Caco-2 (cell line): ENCODE data around the gene AGL. TPM values are rescaled to one million over a fixed set of nuclear protein-coding genes. Genes with fewer than 3 reads are reported as not detected.

ENCODE experiments used
- BruUV-seq: library from RNA; stranded (reverse); fragments of 400-500 nt; replicated peaks from 2 replicates; lab custom pipeline; 2021; lab: Mats Ljungman, UMichigan
- CTCF ChIA-PET: fragments of 300-600 bp; sonication (Branson Sonifier 250); formaldehyde crosslinking; loops from one replicate; lab custom pipeline; 2022; ENCODE audit warnings: antibody characterized with exemption; lab: Charles Lee
- POLR2A ChIA-PET: fragments of 300-600 bp; sonication (Branson Sonifier 250); formaldehyde crosslinking; loops from one replicate; lab custom pipeline; 2022; ENCODE audit warnings: antibody characterized with exemption; lab: Charles Lee
- DNase-seq, 2 experiments: peaks; one replicate each; pipeline versions ENCODE4 v3.0.0 to v3.0.0-alpha.2; 2020 to 2022
- H3K27me3 ChIP-seq: replicated peaks from 2 replicates; pipeline ENCODE4 v1.6.0; 2011; ENCODE audit warnings: low read length; ENCODE audit not compliant: control insufficient read depth, insufficient read depth
- H3K36me3 ChIP-seq: 2 replicates; pipeline ENCODE4 v1.5.1; 2011; ENCODE audit warnings: low read length; ENCODE audit not compliant: control insufficient read depth, insufficient read depth
- H3K4me1 ChIP-seq: fragments of 250-450 bp; sonication (Bioruptor Pico); 2 replicates; pipeline ENCODE4 v1.5.1; 2020; ENCODE audit warnings: mild to moderate bottlenecking
- H3K4me3 ChIP-seq: 2 replicates; pipeline ENCODE4 v1.5.1; 2011; ENCODE audit warnings: low read depth, mild to moderate bottlenecking, control low read depth, low read length
- H3K9me3 ChIP-seq: fragments of 250-450 bp; sonication (Bioruptor Pico); 2 replicates; pipeline ENCODE4 v1.5.1; 2020; ENCODE audit warnings: mild to moderate bottlenecking, moderate library complexity
- H3K27ac Mint-ChIP-seq: one replicate; pipeline ENCODE4 v1.8.0; 2022; ENCODE audit warnings: mixed read lengths; ENCODE audit not compliant: unreplicated experiment
- H3K27me3 Mint-ChIP-seq: one replicate; pipeline ENCODE4 v1.8.0; 2022; ENCODE audit warnings: mixed read lengths; ENCODE audit not compliant: insufficient read depth, unreplicated experiment
- H3K36me3 Mint-ChIP-seq: one replicate; pipeline ENCODE4 v1.8.0; 2022; ENCODE audit warnings: mild to moderate bottlenecking, mixed read lengths; ENCODE audit not compliant: insufficient read depth, unreplicated experiment
- H3K4me1 Mint-ChIP-seq: one replicate; pipeline ENCODE4 v1.8.0; 2022; ENCODE audit warnings: low read depth, mixed read lengths; ENCODE audit not compliant: unreplicated experiment
- H3K4me3 Mint-ChIP-seq: one replicate; pipeline ENCODE4 v1.8.0; 2022; ENCODE audit warnings: mild to moderate bottlenecking, moderate library complexity, mixed read lengths; ENCODE audit not compliant: unreplicated experiment
- H3K9me3 Mint-ChIP-seq: one replicate; pipeline ENCODE4 v1.8.0; 2022; ENCODE audit warnings: mixed read lengths; ENCODE audit not compliant: unreplicated experiment
- intact Hi-C: fragments of 100-400 bp; cut with micrococcal nuclease; formaldehyde crosslinking; loops from one replicate; pipeline ENCODE4 v1.10.0; 2022; ENCODE audit not compliant: unreplicated experiment
- total RNA-seq: library from RNA; stranded (reverse); gene quantifications from 2 replicates; pipeline ENCODE4 v1.2.3, GENCODE V29; 2022
- TF ChIP-seq, protein P1 (sequence below), 2 experiments: fragments of 200-600 bp in 1 of 2; IDR thresholded peaks; 1 replicate in 1 of 2; 2 replicates in 1 of 2; pipeline versions ENCODE4 v1.5.1 to v1.8.0; 2011 to 2022; ENCODE audit warnings: antibody characterized with exemption in 1 of 2, control low read depth in 1 of 2, inconsistent platforms in 1 of 2, low read depth in 1 of 2, low read length in 1 of 2, mild to moderate bottlenecking in 1 of 2, moderate library complexity in 1 of 2; ENCODE audit not compliant: insufficient read depth in 1 of 2, severe bottlenecking in 1 of 2, unreplicated experiment in 1 of 2

The AGL gene
- total RNA-seq, 1 experiment from 2014 or later = 23.6 TPM

DNA sequence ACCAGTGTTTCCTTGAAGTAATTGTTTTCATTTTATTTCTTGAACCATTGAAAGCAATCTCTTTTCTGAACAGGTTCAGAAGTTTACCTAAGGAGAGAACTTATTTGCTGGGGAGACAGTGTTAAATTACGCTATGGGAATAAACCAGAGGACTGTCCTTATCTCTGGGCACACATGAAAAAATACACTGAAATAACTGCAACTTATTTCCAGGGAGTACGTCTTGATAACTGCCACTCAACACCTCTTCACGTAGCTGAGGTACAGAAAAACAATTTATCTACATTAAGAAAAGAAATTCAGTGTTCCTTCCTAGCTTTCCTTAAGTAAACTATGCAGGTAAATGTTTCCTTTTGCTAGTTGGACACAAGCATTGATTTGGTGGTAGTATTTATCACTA, 27.4 kb downstream of the AGL start:
- Mint-ChIP-seq H3K9me3 (no peaks in the 10 kb centered on the region), H3K27ac (no peak overlapping the region), H3K36me3 (no peaks in the 10 kb centered on the region), H3K27me3 (no peaks in the 10 kb centered on the region), H3K4me1 (no peaks in the 10 kb centered on the region), H3K4me3 (no peak overlapping the region)
- POLR2A ChIA-PET = no interaction called here
- DNase-seq = no peak
- TF ChIP-seq, protein P1, sequence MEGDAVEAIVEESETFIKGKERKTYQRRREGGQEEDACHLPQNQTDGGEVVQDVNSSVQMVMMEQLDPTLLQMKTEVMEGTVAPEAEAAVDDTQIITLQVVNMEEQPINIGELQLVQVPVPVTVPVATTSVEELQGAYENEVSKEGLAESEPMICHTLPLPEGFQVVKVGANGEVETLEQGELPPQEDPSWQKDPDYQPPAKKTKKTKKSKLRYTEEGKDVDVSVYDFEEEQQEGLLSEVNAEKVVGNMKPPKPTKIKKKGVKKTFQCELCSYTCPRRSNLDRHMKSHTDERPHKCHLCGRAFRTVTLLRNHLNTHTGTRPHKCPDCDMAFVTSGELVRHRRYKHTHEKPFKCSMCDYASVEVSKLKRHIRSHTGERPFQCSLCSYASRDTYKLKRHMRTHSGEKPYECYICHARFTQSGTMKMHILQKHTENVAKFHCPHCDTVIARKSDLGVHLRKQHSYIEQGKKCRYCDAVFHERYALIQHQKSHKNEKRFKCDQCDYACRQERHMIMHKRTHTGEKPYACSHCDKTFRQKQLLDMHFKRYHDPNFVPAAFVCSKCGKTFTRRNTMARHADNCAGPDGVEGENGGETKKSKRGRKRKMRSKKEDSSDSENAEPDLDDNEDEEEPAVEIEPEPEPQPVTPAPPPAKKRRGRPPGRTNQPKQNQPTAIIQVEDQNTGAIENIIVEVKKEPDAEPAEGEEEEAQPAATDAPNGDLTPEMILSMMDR (IDR thresholded peaks at IDR 0.05; ENCODE audit: insufficient read depth in 1 of 2, low read depth in 1 of 2, low read length in 1 of 2, severe bottlenecking in 1 of 2, unreplicated experiment in 1 of 2) = no peak
- intact Hi-C loops = no loop called here
- H3K4me1 ChIP-seq = no peaks in the 10 kb centered on the region
- H3K4me3 ChIP-seq = no peak overlapping the region
- H3K36me3 ChIP-seq = no peaks in the 10 kb centered on the region
- no TSS peak for BruUV-seq
- no peaks in the 10 kb centered on the region for H3K9me3 ChIP-seq
- no peaks in the 10 kb centered on the region for H3K27me3 ChIP-seq
- CTCF ChIA-PET = no interaction called here

DNA sequence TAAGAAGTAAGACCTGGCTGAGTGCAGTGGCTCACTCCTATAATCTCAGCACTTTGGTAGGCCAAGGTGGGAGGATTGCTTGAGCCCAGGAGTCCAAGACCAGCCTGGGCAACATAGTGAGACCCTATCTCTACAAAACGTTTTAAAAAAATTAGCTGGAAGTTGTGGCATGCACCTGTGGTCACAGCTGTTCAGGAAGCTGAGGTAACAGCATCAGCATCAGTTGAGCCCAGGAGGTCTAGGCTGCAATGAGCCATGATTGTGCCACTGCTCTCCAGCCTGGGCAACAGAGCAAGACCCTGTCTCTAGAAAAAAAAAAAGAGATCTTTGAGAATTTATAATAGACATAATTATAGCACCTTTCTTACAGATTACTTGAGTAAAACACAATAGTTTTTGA, 36.0 kb downstream of the AGL start:
- Histone ChIP-seq H3K4me1 (peaks cover 8% of the 10 kb centered on the region; the same call in 1 of the 2 replicates), H3K27me3 (no peaks in the 10 kb centered on the region), H3K36me3 (no peaks in the 10 kb centered on the region), H3K4me3 (no peak overlapping the region), H3K9me3 (no peaks in the 10 kb centered on the region)
- ChIA-PET CTCF (no interaction called here), POLR2A (no interaction called here)
- Mint-ChIP-seq H3K9me3 (no peaks in the 10 kb centered on the region), H3K36me3 (peaks cover 20% of the 10 kb centered on the region), H3K4me1 (no peaks in the 10 kb centered on the region), H3K4me3 (no peak overlapping the region), H3K27me3 (no peaks in the 10 kb centered on the region), H3K27ac (no peak overlapping the region)
- BruUV-seq = no TSS peak
- intact Hi-C loops = no loop called here
- DNase-seq = no peak
- TF ChIP-seq, protein P1 (IDR thresholded peaks at IDR 0.05; ENCODE audit: insufficient read depth in 1 of 2, low read depth in 1 of 2, low read length in 1 of 2, severe bottlenecking in 1 of 2, unreplicated experiment in 1 of 2) = no peak

DNA sequence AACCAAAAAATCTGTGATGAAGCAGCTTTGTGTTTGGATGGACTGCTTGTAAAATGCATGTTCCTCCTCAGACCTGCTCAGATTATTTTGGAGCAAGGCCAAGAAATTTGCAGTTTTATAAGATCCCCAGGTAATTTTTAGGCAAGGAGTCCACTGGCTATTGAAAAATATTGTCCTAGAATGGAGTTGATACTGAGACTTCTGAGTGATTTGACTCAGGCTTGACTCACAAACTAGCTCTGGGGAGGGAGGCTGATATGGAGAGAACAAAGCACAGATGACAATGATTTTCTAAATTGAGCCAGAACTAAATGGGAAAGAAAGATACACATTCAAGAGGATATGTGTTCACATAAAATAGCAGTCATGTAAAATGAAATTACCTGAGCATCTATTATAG, 36.7 kb downstream of the AGL start:
- peaks cover 8% of the 10 kb centered on the region; the same call in 1 of the 2 replicates for H3K4me1 ChIP-seq
- H3K36me3 ChIP-seq = no peaks in the 10 kb centered on the region
- no peaks in the 10 kb centered on the region for H3K27me3 ChIP-seq
- no peak overlapping the region for H3K27ac Mint-ChIP-seq
- ChIA-PET CTCF (no interaction called here), POLR2A (no interaction called here)
- TF ChIP-seq, protein P1 (IDR thresholded peaks at IDR 0.05; ENCODE audit: insufficient read depth in 1 of 2, low read depth in 1 of 2, low read length in 1 of 2, severe bottlenecking in 1 of 2, unreplicated experiment in 1 of 2) = no peak
- H3K36me3 Mint-ChIP-seq = peaks cover 20% of the 10 kb centered on the region
- intact Hi-C loops = no loop called here
- no peak for DNase-seq
- no peaks in the 10 kb centered on the region for H3K9me3 Mint-ChIP-seq
- BruUV-seq = no TSS peak
- H3K4me1 Mint-ChIP-seq = no peaks in the 10 kb centered on the region
- H3K4me3 Mint-ChIP-seq = no peak overlapping the region
- no peaks in the 10 kb centered on the region for H3K27me3 Mint-ChIP-seq
- H3K4me3 ChIP-seq = no peak overlapping the region
- no peaks in the 10 kb centered on the region for H3K9me3 ChIP-seq
